Sigmoid colon (tissue), 7 donors: ENCODE data around the gene TAS1R2. TPM values are rescaled to one million over a fixed set of nuclear protein-coding genes. Genes with fewer than 3 reads are reported as not detected.
"Not testable (repeated sequence)": the region's sequence is repeated elsewhere in the genome, so short reads cannot be mapped to it uniquely, and the experiment has no call there.

Experiments
- DNase-seq: peaks from one replicate; pipeline ENCODE4 v3.0.0-alpha.2; 2019
- H3K27ac ChIP-seq, 4 donors: fragments of 200-600 bp; sonication (generic); one replicate each; pipeline ENCODE4 v1.5.1; 2016 to 2019; ENCODE audit warnings: mild to moderate bottlenecking in 1 of 4
- H3K27me3 ChIP-seq, 3 donors: fragments of 200-600 bp; sonication (generic); one replicate each; pipeline ENCODE4 v1.5.1; 2019; ENCODE audit warnings: mild to moderate bottlenecking in 1 of 3
- H3K36me3 ChIP-seq, 4 donors: fragments of 200-600 bp; sonication (generic); one replicate each; pipeline ENCODE4 v1.5.1; 2016 to 2019
- H3K4me1 ChIP-seq, 4 donors: fragments of 200-600 bp; sonication (generic); one replicate each; pipeline ENCODE4 v1.5.1; 2017 to 2019
- H3K4me3 ChIP-seq, 4 donors: fragments of 200-600 bp; sonication (generic); one replicate each; pipeline ENCODE4 v1.5.1; 2017 to 2019; ENCODE audit warnings: mild to moderate bottlenecking in 2 of 4, moderate library complexity in 1 of 4
- H3K9me3 ChIP-seq, 4 donors: fragments of 200-600 bp in 3 of 4; sonication (generic) in 3 of 4; one replicate each; pipeline versions ENCODE4 v1.5.1 to v1.6.1; 2013 to 2019
- EP300 ChIP-seq, 4 donors: sonication (generic); formaldehyde crosslinking; IDR thresholded peaks; one replicate each; pipeline ENCODE4 v1.6.1; 2017; ENCODE audit warnings: antibody characterized with exemption in 4 of 4
- POLR2A ChIP-seq, 2 donors: fragments of 450-650 bp; IDR thresholded peaks; one replicate each; pipeline ENCODE4 v1.6.1; 2016; ENCODE audit warnings: antibody characterized with exemption in 2 of 2, mild to moderate bottlenecking in 2 of 2, moderate library complexity in 2 of 2
- POLR2AphosphoS5 ChIP-seq, 4 donors: sonication (generic); formaldehyde crosslinking; IDR thresholded peaks; one replicate each; pipeline ENCODE4 v1.6.1; 2017; ENCODE audit warnings: antibody characterized with exemption in 4 of 4
- WGBS, 2 donors: extraction: QIAGEN DNeasy Blood & Tissue Kit; methylation state at CpG; one replicate each; pipeline ENCODE4 v1.1.7; 2013; 5-methylcytosine and 5-hydroxymethylcytosine counted together
- intact Hi-C: fragments of 100-400 bp; cut with DNase I; formaldehyde crosslinking; loops from one replicate; pipeline ENCODE4 v1.15.1; 2023
- polyA plus RNA-seq, 3 donors: library from polyadenylated mRNA; stranded (reverse); fragments of 200-250 nt; gene quantifications; one replicate each; pipeline ENCODE4 v1.2.3, GENCODE V29; 2013
- total RNA-seq, 4 donors: library from RNA; depleted of rRNA; stranded (reverse); fragments of >200 nt; gene quantifications; one replicate each; pipeline ENCODE4 v1.1.0, GENCODE V29; 2016
- TF ChIP-seq, protein P1 (sequence below), 4 experiments: fragments of 450-650 bp in 3 of 4; fragments of 200-600 bp in 1 of 4; IDR thresholded peaks; one replicate each; pipeline ENCODE4 v1.5.1; 2016 to 2019; ENCODE audit warnings: antibody characterized with exemption in 4 of 4, mild to moderate bottlenecking in 3 of 4, moderate library complexity in 2 of 4
- donor health status: healthy with polysubstance abuse.
- donor health status: Bipolar disorder and iron deficiency.
- donor health status: healthy.

TAS1R2 gene
- total and polyA plus RNA-seq, 7 donors, result not detected

DNA sequence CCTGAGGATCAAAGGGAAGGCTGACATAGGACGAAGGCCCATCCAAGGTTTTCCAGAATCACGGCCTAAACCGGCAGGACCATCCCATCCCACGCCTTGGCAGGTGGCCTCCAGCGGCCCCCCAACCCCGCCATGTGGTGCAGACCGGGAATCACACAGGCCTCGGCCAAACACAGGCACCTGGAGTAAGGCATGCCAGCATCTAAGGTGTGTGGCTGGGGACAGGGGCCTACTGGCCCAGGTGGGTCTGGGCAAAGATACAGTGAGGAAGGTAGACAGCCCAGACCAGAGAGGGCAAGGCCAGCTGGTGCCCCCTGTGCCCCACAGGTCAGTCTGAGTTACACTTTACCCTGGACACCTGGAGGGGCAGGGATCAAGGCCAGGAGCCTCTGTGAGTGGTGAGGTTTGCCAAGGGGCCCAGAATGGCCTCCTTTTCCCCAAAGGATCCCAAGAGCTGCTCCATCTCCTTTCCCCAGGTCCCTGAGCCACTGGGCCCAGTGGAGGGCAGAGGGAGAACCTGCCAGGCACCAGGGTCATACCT, 12.7 kb upstream of the TAS1R2 start:
- H3K27ac ChIP-seq, result no peak overlapping the region
- DNase-seq, result no peak
- no peak overlapping the region for H3K4me3 ChIP-seq
- H3K9me3 ChIP-seq, result no peaks in the 10 kb centered on the region
- no peaks in the 10 kb centered on the region for H3K36me3 ChIP-seq
- H3K27me3 ChIP-seq, result no peaks in the 10 kb centered on the region
- 91% methylated on average over 8 of the region's 8 CpGs for WGBS, 2 donors
- H3K4me1 ChIP-seq, result peaks cover 0 to 15% (median 0%) of the 10 kb centered on the region in 4 donors
- TF ChIP-seq, protein P1, sequence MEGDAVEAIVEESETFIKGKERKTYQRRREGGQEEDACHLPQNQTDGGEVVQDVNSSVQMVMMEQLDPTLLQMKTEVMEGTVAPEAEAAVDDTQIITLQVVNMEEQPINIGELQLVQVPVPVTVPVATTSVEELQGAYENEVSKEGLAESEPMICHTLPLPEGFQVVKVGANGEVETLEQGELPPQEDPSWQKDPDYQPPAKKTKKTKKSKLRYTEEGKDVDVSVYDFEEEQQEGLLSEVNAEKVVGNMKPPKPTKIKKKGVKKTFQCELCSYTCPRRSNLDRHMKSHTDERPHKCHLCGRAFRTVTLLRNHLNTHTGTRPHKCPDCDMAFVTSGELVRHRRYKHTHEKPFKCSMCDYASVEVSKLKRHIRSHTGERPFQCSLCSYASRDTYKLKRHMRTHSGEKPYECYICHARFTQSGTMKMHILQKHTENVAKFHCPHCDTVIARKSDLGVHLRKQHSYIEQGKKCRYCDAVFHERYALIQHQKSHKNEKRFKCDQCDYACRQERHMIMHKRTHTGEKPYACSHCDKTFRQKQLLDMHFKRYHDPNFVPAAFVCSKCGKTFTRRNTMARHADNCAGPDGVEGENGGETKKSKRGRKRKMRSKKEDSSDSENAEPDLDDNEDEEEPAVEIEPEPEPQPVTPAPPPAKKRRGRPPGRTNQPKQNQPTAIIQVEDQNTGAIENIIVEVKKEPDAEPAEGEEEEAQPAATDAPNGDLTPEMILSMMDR (IDR thresholded peaks at IDR 0.05), result no peak
- TF ChIP-seq POLR2AphosphoS5 (IDR thresholded peaks at IDR 0.05) (no peak), EP300 (IDR thresholded peaks at IDR 0.05) (no peak), POLR2A (IDR thresholded peaks at IDR 0.05) (no peak)
- intact Hi-C loops, result no loop called here

DNA sequence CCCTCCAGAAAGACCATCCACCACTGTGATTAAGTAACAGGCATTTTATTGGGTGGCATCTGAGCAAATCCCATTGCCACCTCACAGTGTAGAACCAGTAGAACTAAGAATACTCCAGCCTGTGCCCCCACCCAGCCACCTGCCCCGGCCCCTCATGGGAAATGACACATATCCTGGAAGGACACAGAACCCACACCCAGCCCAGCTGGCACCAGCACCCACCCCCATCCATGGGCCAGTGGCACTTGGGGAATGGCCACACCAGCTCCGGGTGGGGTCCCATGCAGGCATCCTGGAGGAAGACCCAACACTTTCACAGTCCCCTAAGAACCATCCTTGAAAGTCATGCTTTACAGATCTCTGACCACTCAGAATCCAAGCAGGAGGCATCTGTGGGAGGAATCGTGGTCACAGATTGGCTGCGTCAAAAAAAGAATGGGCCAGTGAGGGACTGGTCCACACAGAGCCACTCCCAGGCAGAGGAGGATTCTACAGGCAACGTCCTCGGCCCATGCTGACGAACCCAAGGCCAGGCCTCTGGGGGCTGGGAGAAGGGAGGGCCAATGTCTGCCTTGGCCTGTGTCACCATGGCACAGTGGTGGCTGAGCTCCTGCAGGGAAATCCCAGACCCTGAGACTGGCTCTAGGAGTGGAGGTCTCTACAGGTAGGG, 12.1 kb upstream of the TAS1R2 start:
- DNase-seq, result no peak
- no peaks in the 10 kb centered on the region for H3K36me3 ChIP-seq
- WGBS, 2 donors, result 93 to 94% methylated on average over 7 of the region's 7 CpGs
- no peaks in the 10 kb centered on the region for H3K27me3 ChIP-seq
- intact Hi-C loops, result no loop called here
- no peaks in the 10 kb centered on the region for H3K9me3 ChIP-seq
- TF ChIP-seq POLR2AphosphoS5 (IDR thresholded peaks at IDR 0.05), result no peak
- TF ChIP-seq EP300 (IDR thresholded peaks at IDR 0.05), result no peak
- TF ChIP-seq, protein P1 (IDR thresholded peaks at IDR 0.05), result no peak
- H3K4me3 ChIP-seq, result no peak overlapping the region
- H3K27ac ChIP-seq, result no peak overlapping the region
- peaks cover 0 to 15% (median 0%) of the 10 kb centered on the region in 4 donors for H3K4me1 ChIP-seq

DNA sequence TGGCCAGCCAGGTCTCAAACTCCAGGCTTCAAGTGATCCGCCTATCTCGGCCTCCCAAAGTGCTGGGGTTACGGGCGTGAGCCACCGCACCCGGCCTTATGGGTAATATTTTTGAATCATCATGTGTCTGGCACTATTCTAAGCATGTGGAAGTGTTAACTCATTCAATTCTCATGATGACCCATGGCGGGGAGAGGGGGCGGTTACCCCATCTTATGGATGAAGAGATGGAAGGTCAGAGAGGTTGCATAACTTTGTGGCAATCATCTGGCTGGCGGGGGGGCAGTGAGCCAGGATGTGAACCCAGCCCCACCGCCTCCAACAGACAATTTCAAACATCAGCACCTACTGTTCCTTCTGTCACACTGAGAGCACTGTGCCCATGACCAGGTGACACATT, 11.5 kb upstream of the TAS1R2 start:
- Histone ChIP-seq H3K36me3 (no peaks in the 10 kb centered on the region), H3K27me3 (no peaks in the 10 kb centered on the region), H3K4me1 (peaks cover 0 to 15% (median 0%) of the 10 kb centered on the region in 4 donors), H3K9me3 (no peaks in the 10 kb centered on the region), H3K4me3 (no peak overlapping the region), H3K27ac (no peak overlapping the region)
- WGBS, 2 donors, result 88 to 91% methylated on average over 10 of the region's 10 CpGs
- TF ChIP-seq, protein P1 (IDR thresholded peaks at IDR 0.05), result no peak
- TF ChIP-seq POLR2AphosphoS5 (IDR thresholded peaks at IDR 0.05) (no peak), POLR2A (IDR thresholded peaks at IDR 0.05) (no peak), EP300 (IDR thresholded peaks at IDR 0.05) (no peak)
- intact Hi-C loops, result no loop called here
- no peak for DNase-seq

DNA sequence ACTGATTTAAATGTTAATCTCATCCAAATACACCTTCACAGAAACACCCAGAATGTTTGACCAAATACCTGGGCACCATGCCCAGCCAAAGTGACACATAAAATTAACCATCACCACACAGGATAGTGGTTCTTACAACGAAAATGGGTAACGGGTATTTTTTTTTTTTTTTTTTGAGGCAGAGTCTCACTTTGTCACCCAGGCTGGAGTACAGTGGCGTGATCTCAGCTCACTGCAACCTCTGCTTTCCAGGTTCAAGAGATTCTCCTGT, 11.1 kb upstream of the TAS1R2 start:
- H3K36me3 ChIP-seq, DNase-seq, intact Hi-C loops, H3K27me3 ChIP-seq, H3K4me3 ChIP-seq, H3K9me3 ChIP-seq, H3K27ac ChIP-seq: not testable (repeated sequence)
- peaks cover 0 to 15% (median 0%) of the 10 kb centered on the region in 4 donors for H3K4me1 ChIP-seq
- 38 to 65% methylated on average over 3 of the region's 3 CpGs for WGBS, 2 donors

GRCh38 chr1:18869847-18870594, 10.6 kb upstream of the TAS1R2 start:
- no peak overlapping the region for H3K27ac ChIP-seq
- WGBS, 2 donors, result 43 to 69% methylated on average over 9 of the region's 9 CpGs
- H3K4me3 ChIP-seq, result no peak overlapping the region
- peaks cover 0 to 10% (median 0%) of the 10 kb centered on the region in 4 donors for H3K4me1 ChIP-seq
- H3K27me3 ChIP-seq, result peaks cover 0 to 9% (median 0%) of the 10 kb centered on the region in 3 donors
- no peak for TF ChIP-seq POLR2AphosphoS5 (IDR thresholded peaks at IDR 0.05)
- TF ChIP-seq, protein P1 (IDR thresholded peaks at IDR 0.05), result no peak
- TF ChIP-seq EP300 (IDR thresholded peaks at IDR 0.05), result no peak
- no peak for TF ChIP-seq POLR2A (IDR thresholded peaks at IDR 0.05)
- no peak for DNase-seq
- H3K9me3 ChIP-seq, result no peaks in the 10 kb centered on the region
- no peaks in the 10 kb centered on the region for H3K36me3 ChIP-seq
- intact Hi-C loops, result no loop called here
